MM.1S (cell line): ENCODE results near the gene GNAI2.

Source experiments
- CTCF ChIP-seq: fragments of 300-600 bp; sonication (generic); IDR thresholded peaks from 2 replicates; pipeline ENCODE4 v1.5.1; 2016; ENCODE audit warnings: antibody characterized with exemption, low read length, mixed read lengths
- EZH2 ChIP-seq: fragments of 300-600 bp; sonication (generic); optimal IDR thresholded peaks from 2 replicates; pipeline ENCODE3; 2017; ENCODE audit warnings: low read depth, mild to moderate bottlenecking, antibody characterized with exemption, low read length, mixed read lengths
- EZH2phosphoT487 ChIP-seq: fragments of 300-600 bp; sonication (generic); IDR thresholded peaks from 2 replicates; pipeline ENCODE4 v1.6.1; 2018; ENCODE audit warnings: antibody characterized with exemption, low read length

GRCh38 chr3:50299638-50299928 is 63.6 kb downstream of the GNAI2 start:
- no peak for TF ChIP-seq CTCF
- no peak for TF ChIP-seq EZH2
- no peak for TF ChIP-seq EZH2phosphoT487
